NCI-H1105 treated with DMSO at 0.1 percent for 48 hours (cell line): ENCODE results near the gene NT5M.

Experiments
- DNase-seq: peaks from one replicate; lab custom pipeline; 2025; lab: John Stamatoyannopoulos, UW

Gene NT5M

GRCh38 chr17:17343896-17344506 is 40.8 kb downstream of the NT5M start:
- no peak for DNase-seq

DNA sequence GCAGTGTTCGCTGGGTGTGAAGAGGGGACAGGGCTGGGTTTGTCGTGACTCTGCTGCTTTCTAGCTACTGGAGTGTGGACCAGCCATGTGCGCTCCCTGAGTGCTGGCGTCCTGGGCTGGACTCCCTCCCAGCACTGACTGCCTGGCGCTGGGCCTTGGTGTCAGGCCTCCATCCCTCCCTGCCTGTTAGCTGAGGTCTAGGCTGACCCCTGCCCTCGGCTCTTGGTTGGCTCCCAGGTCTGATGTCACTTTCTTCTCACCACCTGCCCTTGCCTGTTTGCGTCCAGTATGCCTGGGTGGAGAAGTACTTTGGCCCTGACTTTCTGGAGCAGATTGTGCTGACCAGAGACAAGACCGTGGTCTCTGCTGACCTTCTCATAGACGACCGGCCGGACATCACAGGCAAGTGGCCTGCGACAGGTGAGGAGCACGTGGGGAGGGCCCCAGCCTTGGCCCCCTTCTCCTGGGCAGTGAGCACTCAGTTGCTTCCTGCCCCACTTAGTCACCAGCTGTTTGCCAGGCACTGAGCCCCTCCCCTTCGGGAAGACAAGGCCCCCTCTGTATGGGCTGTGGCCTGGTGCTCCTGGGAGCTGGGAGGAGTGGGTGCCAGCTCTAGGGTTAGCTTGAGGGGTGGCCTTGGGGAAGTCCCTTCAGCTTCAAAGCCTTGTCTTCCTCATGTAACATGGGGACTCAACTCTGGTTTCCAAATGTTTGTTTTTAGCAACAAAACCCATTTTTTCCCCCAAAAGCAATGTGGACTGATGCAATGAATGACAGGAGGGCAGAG is 41.5 kb downstream of the NT5M start:
- DNase-seq = no peak

DNA sequence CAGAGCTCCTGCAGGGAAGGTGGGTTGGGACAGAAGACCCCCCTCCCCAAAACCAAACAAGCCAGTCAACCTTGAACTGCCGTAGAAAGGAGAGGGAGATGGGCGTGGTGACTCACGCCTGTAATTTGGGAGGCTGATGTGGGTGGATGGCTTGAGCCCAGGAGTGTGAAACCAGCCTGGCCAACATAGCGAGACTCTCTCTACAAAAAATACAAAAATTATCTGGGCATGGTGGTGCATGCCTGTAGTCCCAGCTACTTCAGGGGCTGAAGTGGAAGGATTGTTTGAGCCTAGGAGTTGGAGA is 42.1 kb downstream of the NT5M start:
- no peak for DNase-seq

- DNase-seq = no peak
Observed at GRCh38 chr17:17345686-17346427, 42.7 kb downstream of the NT5M start.

- DNase-seq = no peak
Observed at GRCh38 chr17:17346428-17347233, 43.5 kb downstream of the NT5M start.

DNA sequence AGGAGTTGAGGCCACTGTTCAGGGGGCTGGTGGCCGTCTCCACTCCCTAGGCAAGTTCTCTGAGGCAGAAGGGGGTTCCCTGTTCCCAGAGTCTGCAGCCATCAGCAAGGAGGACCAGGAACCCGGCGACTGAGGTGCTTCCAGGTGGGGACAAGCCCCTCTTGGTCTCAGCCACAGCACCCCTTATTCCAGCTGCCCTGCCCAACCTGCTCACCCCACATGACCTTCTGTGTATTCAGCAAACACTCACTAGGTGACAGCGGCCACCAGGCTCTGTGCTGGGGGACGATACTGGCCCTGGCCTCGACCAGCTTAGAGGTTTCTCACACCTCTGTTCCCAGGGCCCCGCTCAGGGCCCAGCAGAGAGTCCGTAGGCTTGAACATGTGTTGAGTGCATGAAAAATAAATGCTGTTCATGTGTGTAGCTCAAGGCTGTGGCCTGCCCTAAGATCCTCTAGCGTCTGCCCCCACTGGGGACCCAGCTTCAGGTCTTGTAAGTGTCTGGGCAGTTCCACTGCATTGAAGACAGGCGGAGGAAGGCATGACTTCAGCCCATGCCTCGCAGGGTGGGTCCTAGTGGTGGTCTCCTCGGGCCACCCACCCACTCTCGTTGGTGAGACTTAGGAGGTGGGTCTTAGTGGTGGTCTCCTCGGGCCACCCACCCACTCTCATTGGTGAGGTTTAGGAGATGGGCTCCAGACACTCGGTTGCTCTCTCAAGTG is 44.2 kb downstream of the NT5M start:
- no peak for DNase-seq

- DNase-seq = no peak
Observed at GRCh38 chr17:17347956-17348871, 45.0 kb downstream of the NT5M start.

- DNase-seq = no peak
Observed at GRCh38 chr17:17348872-17349723, 45.9 kb downstream of the NT5M start.

GRCh38 chr17:17349724-17350106 is 46.5 kb downstream of the NT5M start:
- no peak for DNase-seq

DNA sequence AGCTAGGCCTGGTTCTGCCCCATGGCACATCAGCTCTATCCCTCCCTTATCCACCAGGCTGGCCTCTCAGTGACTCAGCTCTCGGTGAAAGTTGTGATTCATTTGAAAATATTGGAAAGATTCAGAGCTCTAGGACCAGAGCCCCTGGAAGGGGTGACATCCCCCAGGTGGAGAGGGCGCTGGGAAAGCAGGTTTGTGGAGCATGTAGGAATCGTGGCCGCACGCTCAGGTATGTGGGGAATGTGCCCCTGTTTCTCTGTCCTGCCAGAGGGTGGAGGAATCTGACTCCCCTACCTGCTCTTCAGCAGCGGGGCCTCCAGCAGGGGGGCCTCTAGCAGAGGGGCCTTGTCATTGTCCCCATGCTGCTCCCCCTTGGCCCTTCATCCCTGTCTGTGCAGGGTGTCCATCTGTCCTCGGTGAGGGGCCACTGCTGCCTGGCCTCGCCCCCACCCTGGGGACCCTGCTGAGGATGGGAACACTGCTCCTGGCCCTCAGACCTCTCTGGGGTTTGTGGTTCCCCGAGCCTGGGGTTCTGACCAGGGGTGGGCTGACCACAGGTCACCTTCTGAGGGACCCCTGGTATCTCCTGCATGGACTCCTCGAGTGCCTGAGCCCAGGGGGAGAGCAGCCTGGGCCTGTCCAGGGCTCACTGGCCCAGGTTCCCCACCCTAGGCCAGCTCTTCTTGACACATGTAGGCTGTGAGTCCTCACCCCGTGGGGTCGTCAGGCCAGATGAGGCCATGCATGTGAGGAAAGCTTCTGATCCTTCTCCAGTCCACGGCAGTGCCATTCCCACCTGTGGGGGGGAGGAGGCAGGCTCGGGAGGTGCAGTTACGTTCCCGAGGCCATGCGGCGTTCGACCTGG is 47.5 kb downstream of the NT5M start:
- no peak for DNase-seq

GRCh38 chr17:17351356-17351891 is 48.3 kb downstream of the NT5M start:
- no peak for DNase-seq

GRCh38 chr17:17351901-17352781 is 49.0 kb downstream of the NT5M start:
- DNase-seq = no peak

DNA sequence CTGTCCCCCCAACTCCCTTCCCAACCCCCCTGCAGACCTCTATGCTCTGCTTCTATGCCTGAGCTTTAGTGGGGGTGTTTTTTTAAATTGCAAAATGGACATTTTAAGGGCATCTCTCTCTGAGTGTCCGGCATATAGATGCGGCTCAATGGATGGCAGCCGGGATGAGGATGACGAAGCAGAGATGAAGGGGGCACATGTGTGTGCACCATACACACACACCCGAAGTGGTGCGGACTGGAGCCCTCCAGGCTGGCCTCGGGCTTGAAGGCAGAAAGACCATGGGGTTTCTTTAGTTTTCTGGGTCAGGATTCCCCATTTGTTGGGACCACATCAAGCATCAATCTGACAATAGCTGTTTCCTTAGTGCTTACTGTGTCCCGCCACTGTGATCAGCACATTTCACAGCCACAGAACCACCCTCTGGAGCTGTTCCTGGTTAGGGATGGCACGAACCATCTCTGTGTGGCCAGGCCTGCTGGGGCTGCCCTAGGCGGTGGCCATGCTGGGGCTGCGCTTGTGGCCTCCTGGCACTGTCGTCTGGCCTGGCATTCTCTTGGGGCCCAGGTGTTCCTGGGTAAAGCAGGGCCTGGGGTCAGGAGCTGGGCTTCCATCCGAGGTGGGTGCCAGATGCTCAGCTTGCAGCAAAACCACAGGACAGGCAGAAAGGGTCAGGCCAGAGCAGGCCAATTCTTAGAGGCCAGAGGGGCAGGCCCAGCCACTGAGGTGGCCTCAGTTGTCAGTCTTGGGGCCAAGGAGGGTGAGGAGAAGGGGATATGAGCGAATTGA is 49.9 kb downstream of the NT5M start:
- no peak for DNase-seq

DNA sequence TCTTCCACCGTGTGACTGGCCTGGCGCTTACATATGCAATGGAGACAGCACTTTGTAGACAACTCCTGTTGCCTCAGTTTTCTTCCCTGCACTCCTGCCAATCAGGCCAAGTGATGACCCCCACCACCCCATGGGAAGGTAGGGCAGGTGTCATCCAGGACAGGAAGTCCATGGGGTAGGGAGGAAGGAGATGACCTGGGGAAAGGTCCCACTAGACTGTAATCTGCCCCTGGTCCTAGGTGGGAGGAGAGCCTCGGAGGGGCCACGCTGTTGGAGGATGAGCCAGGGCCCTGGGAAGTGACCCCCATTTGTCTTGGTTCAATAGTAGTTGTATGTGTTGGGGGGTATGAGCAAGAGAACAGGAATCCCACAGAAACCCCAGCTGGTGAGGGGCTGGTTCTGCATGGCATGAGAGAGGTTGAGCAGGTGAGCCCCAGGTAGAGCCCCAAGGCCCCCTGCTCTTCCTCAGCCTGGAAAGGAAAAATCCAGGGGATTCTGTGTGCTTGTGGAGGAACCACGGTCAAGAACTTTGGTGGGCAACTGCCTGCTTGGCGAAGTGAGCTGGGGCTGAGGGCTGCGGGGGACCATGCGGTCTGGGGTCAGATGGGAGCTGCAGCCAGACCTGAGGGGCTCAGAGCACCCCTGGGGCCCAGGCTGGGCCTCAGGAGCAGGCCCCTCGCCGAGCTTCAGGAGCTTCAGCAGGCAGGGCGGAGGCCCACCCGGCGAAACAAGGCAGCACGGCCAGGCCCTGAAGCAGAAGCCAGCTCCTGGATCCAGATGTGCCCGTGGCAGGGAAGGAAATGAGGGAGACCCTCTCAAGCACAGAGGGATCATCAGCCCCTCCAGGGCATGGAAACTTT is 50.7 kb downstream of the NT5M start:
- DNase-seq = no peak

- DNase-seq = peak; percentile 79
Observed at GRCh38 chr17:17354560-17355349, 51.6 kb downstream of the NT5M start.
